Measurements from ENCODE around the gene C2CD4D.

Gene C2CD4D

GRCh38 chr1:151832318-151832980 is 7.2 kb downstream of the C2CD4D start:
- DNase-seq, result no peak

- no peak for DNase-seq
These were observed 8.0 kb downstream of the C2CD4D start, which contains the start of gene RORC for GRCh38 chr1:151831605-151832004. Gene RORC (minus strand): TSS chr1:151831802. CDS start chr1:151831764, 38 bp downstream.

- DNase-seq, result no peak
These were observed 8.4 kb downstream of the C2CD4D start for GRCh38 chr1:151831256-151831591.

GRCh38 chr1:151830055-151830454 is 9.6 kb downstream of the C2CD4D start:
- no peak for DNase-seq

GRCh38 chr1:151829352-151830046 is 10.1 kb downstream of the C2CD4D start:
- DNase-seq, result no peak

- no peak for DNase-seq
These were observed 10.7 kb downstream of the C2CD4D start for GRCh38 chr1:151828921-151829320.

GRCh38 chr1:151827853-151828252 is 11.8 kb downstream of the C2CD4D start:
- DNase-seq, result no peak

- DNase-seq, result no peak
These were observed 13.6 kb downstream of the C2CD4D start for GRCh38 chr1:151825751-151826660.

GRCh38 chr1:151825204-151825603 is 14.4 kb downstream of the C2CD4D start:
- no peak for DNase-seq

- no peak for DNase-seq
These were observed 16.4 kb downstream of the C2CD4D start for GRCh38 chr1:151823175-151823574.

GRCh38 chr1:151822404-151822803 is 17.2 kb downstream of the C2CD4D start:
- no peak for DNase-seq

- no peak for DNase-seq
These were observed 18.7 kb downstream of the C2CD4D start for GRCh38 chr1:151820940-151821339.

- DNase-seq, result no peak
These were observed 19.5 kb downstream of the C2CD4D start for GRCh38 chr1:151819976-151820623.

GRCh38 chr1:151819227-151819835 is 20.3 kb downstream of the C2CD4D start:
- DNase-seq, result no peak

GRCh38 chr1:151817353-151817730 is 22.3 kb downstream of the C2CD4D start:
- DNase-seq, result no peak

GRCh38 chr1:151816548-151817352 is 22.9 kb downstream of the C2CD4D start:
- DNase-seq, result no peak

- DNase-seq, result no peak
These were observed 23.8 kb downstream of the C2CD4D start for GRCh38 chr1:151815716-151816327.

GRCh38 chr1:151814971-151815545 is 24.6 kb downstream of the C2CD4D start:
- DNase-seq, result no peak

GRCh38 chr1:151814426-151814825 is 25.2 kb downstream of the C2CD4D start:
- no peak for DNase-seq

- no peak for DNase-seq
These were observed 26.2 kb downstream of the C2CD4D start for GRCh38 chr1:151813271-151813977.

Data from 8988T (cell line).